Spleen (tissue), 13 donors: ENCODE data around the gene PSG11. TPM values are rescaled to one million over a fixed set of nuclear protein-coding genes. Genes with fewer than 3 reads are reported as not detected.
"Not testable (repeated sequence)": the region's sequence is repeated elsewhere in the genome, so short reads cannot be mapped to it uniquely, and the experiment has no call there.

Experiments
- DNase-seq: peaks from one replicate; pipeline ENCODE4 v3.0.0-alpha.2; 2020
- H3K27ac ChIP-seq, 8 donors: fragments of 200-600 bp; sonication (generic) in 7 of 8; 1 replicate in 4 of 8; 2 replicates in 4 of 8; pipeline versions ENCODE4 v1.5.0 to v1.8.0; 2016 to 2021; ENCODE audit warnings: inconsistent platforms in 4 of 8, mild to moderate bottlenecking in 4 of 8, moderate library complexity in 1 of 8
- H3K27me3 ChIP-seq, 7 donors: fragments of 200-600 bp; sonication (generic) in 6 of 7; replicated peaks in 1 of 7; 1 replicate in 4 of 7; 2 replicates in 3 of 7; pipeline versions ENCODE4 v1.5.0 to v1.8.0; 2016 to 2021; ENCODE audit warnings: inconsistent platforms in 3 of 7, mild to moderate bottlenecking in 1 of 7
- H3K36me3 ChIP-seq, 6 donors: fragments of 200-600 bp; sonication (generic) in 5 of 6; 1 replicate in 4 of 6; 2 replicates in 2 of 6; pipeline versions ENCODE4 v1.5.0 to v1.8.0; 2016 to 2021; ENCODE audit warnings: inconsistent platforms in 2 of 6
- H3K4me1 ChIP-seq, 6 donors: fragments of 200-600 bp; sonication (generic) in 5 of 6; 1 replicate in 3 of 6; 2 replicates in 3 of 6; pipeline versions ENCODE4 v1.5.0 to v1.8.0; 2016 to 2021; ENCODE audit warnings: inconsistent platforms in 3 of 6
- H3K4me3 ChIP-seq, 8 donors: fragments of 200-600 bp; sonication (generic) in 7 of 8; 1 replicate in 4 of 8; 2 replicates in 4 of 8; pipeline versions ENCODE4 v1.5.0 to v1.8.0; 2016 to 2021; ENCODE audit warnings: inconsistent platforms in 4 of 8, mild to moderate bottlenecking in 4 of 8, moderate library complexity in 2 of 8
- H3K9me3 ChIP-seq, 8 donors: fragments of 200-600 bp; sonication (generic) in 7 of 8; 1 replicate in 4 of 8; 2 replicates in 4 of 8; pipeline versions ENCODE4 v1.5.0 to v1.8.0; 2016 to 2021; ENCODE audit warnings: inconsistent platforms in 4 of 8
- WGBS, 5 donors: extraction: QIAGEN DNeasy Blood & Tissue Kit in 3 of 5; methylation state at CpG; one replicate each; pipeline versions ENCODE4 v1.1.5 to v1.1.7; 2013 to 2018; 5-methylcytosine and 5-hydroxymethylcytosine counted together
- intact Hi-C: fragments of 100-400 bp; cut with DNase I; formaldehyde crosslinking; loops from one replicate; pipeline ENCODE4 v1.15.0; 2023; ENCODE audit warnings: low total_unique reads
- long read RNA-seq, 2 donors: transcript quantifications; one replicate each; lab custom pipeline, GENCODE V29; 2026
- polyA plus RNA-seq, 3 donors: library from polyadenylated mRNA; stranded (reverse); fragments of 200-250 nt; gene quantifications; one replicate each; pipeline ENCODE4 v1.2.1, GENCODE V29; 2013
- total RNA-seq, 7 donors: library from RNA; depleted of rRNA in 3 of 7; stranded (reverse); fragments of >200 nt in 3 of 7; fragmentation: NEBNext Ultra II Directional in 4 of 7; extraction: Animal tissue kit (Norgen Biotek cat#: 25700) in 4 of 7; gene quantifications; one replicate each; pipeline versions ENCODE4 v1.1.0 to v1.2.1, GENCODE V29; 2016 to 2021
- donor health status: healthy with polysubstance abuse.
- donor health status: DM: no; HTN: no; CAD: no; lungs with moderate emphysema.
- donor health status: DM: no; HTN: no; CAD: no.
- donor health status: Bipolar disorder and iron deficiency.
- donor health status: healthy.
- donor health status: DM: no; HTN: no; CAD: no.
- donor health status: DM: yes; HTN: yes; CAD: no.

Gene PSG11
- not detected for total RNA-seq
- not detected for polyA plus RNA-seq
- long read RNA-seq, donor 1 = 0 reads
- long read RNA-seq, donor 2 = 0 reads

DNA sequence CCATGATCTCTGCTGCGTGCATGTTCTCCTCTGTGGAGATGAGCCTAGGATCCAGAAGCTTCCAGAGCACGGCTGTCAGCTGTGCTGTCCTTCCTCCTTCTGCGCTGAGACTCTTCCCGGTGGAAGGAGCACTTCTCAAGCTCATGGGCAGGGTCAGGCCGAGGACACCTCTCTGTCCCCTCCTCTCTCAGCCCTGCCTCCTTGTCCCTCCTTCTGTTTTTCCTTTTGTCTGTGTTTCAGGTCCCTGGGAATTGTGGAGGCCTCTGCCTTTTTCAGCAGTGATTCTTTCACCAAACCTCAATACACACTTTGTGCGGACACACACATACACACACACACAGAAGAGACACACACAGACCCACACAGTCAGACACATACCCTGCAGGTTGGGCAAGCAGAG lies at the start of gene PSG11:
Gene PSG11, minus strand, starts transcription at position 101 of the 400 bp plus-strand sequence. Its CDS starts 97 bp downstream, at position 4.
- H3K36me3 ChIP-seq, H3K9me3 ChIP-seq, H3K27ac ChIP-seq, H3K4me1 ChIP-seq, DNase-seq, intact Hi-C loops, H3K4me3 ChIP-seq: not testable (repeated sequence)
- WGBS, 5 donors = 65 to 79% (median 75%) methylated on average over 5 to 6 of the region's 6 CpGs
- H3K27me3 ChIP-seq = peaks cover 0 to 14% (median 0%) of the 10 kb centered on the region in 7 donors

DNA sequence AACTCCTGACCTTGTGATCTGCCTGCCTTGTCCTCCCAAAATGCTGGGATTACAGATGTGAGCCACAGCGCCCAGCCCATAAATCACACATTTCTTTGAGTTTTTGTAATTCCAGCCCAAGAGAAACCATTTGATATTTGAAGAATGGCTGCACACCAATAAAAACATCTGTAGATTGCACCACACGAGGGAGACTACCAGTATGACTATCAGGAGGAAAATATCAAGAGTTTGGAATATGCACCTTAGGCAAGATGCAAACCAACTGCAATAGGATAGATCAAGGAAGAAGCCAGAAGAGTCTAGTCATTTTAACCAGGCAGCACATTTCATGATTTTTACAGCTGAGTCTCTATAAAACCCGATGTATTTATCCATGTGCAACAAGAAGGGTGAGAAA lies 36.1 kb upstream of the PSG11 start:
- H3K4me3 ChIP-seq, H3K4me1 ChIP-seq, H3K27ac ChIP-seq, DNase-seq, intact Hi-C loops, H3K9me3 ChIP-seq, H3K36me3 ChIP-seq: not testable (repeated sequence)
- 67 to 80% (median 73%) methylated on average over 3 of the region's 3 CpGs for WGBS, 5 donors
- H3K27me3 ChIP-seq = peaks cover 0 to 11% (median 0%) of the 10 kb centered on the region in 7 donors

DNA sequence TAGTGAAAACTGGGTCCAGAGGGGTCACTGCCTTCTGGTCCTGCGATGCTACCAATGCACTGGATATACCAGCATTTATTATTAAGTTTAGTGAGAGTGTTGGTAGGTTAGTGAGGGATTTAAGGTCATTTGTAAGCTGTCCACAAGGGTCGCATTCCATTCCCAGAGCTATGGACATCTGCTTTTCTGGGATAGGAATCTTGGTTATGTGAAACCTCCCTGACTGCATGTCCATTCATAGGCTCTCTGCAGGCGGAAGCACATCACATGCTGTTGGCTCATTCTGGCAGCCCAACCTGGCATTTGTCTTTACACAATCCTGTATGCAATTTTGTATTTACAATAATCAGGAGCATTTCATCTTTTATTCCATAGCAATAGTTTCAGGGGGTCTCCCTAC lies 35.1 kb upstream of the PSG11 start:
- H3K9me3 ChIP-seq = peaks cover 0 to 21% (median 8%) of the 10 kb centered on the region in 8 donors
- H3K27me3 ChIP-seq, intact Hi-C loops, H3K4me1 ChIP-seq, H3K27ac ChIP-seq, H3K36me3 ChIP-seq, DNase-seq, H3K4me3 ChIP-seq: not testable (repeated sequence)
- WGBS, 5 donors = 56 to 84% (median 74%) methylated on average over 3 of the region's 3 CpGs

DNA sequence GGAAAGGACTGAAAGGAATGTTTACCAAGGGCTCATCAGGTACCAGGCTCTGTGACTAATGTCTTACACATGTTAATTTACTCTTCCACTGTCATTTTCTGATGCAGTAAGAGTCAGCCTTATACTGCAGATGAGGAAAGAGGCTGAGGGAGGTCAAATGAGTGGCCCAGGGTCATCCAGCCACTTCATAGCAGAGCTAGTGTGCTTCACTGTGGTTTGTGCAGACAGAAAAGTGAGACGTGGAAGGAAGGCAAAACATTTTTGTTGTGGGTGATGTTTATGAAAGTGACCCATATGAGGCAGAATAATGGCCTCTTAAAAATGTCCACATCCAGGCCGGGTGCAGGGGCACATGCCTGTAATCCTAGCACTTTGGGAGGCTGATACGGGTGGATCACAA lies 34.0 kb upstream of the PSG11 start:
- WGBS, 5 donors = 56 to 77% (median 62%) methylated on average over 3 of the region's 3 CpGs
- H3K36me3 ChIP-seq, H3K4me1 ChIP-seq, H3K4me3 ChIP-seq, H3K27me3 ChIP-seq, DNase-seq, H3K27ac ChIP-seq, intact Hi-C loops: not testable (repeated sequence)
- H3K9me3 ChIP-seq = peaks cover 0 to 32% (median 18%) of the 10 kb centered on the region in 8 donors

DNA sequence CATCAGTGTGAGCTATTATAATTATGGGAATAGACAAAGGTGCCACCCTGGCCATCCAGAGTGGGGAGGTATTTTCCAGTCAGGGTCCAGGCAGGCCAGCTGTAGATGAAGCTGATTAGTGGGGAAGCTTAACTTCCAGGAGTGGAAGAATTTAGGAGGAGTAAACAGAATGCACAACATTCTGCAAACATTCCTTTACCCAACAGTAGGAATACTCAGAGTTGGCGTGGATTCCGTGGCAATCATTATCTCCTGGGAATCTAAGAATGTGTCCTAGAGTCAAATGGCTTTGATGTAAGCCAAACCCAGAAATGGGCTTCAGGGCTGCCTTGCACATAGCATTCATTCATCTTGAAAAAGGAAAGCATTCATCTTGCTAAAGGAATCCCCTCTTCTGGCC lies 33.2 kb upstream of the PSG11 start:
- H3K4me1 ChIP-seq, H3K4me3 ChIP-seq, intact Hi-C loops, H3K36me3 ChIP-seq, DNase-seq, H3K27me3 ChIP-seq, H3K27ac ChIP-seq: not testable (repeated sequence)
- whole genome bisulfite sequencing, 5 donors = 77 to 95% (median 90%) methylated on average over 2 of the region's 2 CpGs
- H3K9me3 ChIP-seq = peaks cover 0 to 39% (median 23%) of the 10 kb centered on the region in 8 donors

DNA sequence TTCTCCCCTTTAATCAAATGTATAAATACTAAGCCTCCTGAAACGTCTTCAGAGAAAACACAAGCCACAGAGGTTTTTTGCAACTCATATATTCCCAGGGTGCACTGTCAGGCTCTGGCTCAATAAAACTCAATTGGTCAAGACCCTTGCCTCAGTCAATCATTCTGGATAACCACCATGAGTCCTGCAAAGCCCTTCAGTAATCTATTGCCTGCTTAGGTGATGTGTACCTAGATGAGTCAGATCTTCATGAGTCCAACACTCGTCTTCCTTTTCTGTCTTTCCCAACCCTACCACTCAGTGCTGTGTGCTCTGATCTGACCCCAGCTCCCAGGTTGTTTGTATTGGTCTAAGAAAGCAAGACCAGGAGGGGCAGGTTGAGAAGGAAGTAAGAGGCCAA lies 32.2 kb upstream of the PSG11 start:
- H3K4me1 ChIP-seq, H3K36me3 ChIP-seq, intact Hi-C loops, H3K4me3 ChIP-seq, H3K27me3 ChIP-seq, H3K27ac ChIP-seq, DNase-seq: not testable (repeated sequence)
- 46 to 59% (median 50%) methylated on average over 2 of the region's 2 CpGs for WGBS, 5 donors
- peaks cover 0 to 46% (median 24%) of the 10 kb centered on the region in 8 donors for H3K9me3 ChIP-seq

DNA sequence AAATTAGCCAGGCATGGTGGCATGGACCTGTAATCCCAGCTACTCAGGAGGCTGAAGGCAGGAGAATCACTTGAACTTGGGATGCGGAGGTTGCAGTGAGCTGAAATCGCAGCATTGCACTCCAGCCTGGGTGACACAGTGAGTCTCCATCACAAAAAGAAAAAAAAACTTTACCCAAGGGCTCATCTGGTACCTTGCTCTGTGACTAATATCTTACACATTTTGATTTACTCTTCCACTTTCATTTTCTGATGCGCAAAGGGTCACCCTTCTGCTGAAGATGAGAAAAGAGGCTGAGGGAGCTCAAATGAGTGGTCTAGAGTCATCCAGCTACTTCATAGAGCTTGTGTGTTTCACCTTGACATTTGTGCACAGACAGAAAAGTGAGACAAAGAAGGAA lies 21.7 kb upstream of the PSG11 start:
- intact Hi-C loops, H3K27me3 ChIP-seq, H3K4me1 ChIP-seq, H3K36me3 ChIP-seq, H3K4me3 ChIP-seq, DNase-seq, H3K27ac ChIP-seq: not testable (repeated sequence)
- peaks cover 0 to 13% (median 0%) of the 10 kb centered on the region in 8 donors for H3K9me3 ChIP-seq
- 70 to 93% (median 75%) methylated on average over 3 of the region's 3 CpGs for WGBS, 5 donors

DNA sequence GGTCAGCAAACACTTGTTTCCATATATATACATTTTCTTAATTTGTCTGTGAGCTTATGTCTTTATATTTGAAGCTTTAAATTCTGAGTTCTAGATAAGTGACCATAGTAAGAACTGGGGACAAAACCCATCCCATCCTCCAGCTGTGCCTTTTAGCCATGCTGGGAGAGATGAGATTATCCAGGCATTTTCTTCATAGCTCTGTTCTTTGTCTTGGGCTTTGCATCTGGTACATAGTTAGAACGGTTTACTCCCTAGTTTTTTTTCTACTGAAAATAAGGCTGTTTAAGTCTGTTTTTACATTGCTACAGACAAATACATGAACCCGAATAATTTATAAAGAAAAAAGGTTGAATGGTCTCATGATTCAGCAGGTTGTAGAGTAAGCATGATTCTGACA lies 20.3 kb upstream of the PSG11 start:
- 68 to 91% (median 76%) methylated on average over 2 of the region's 2 CpGs for WGBS, 5 donors

DNA sequence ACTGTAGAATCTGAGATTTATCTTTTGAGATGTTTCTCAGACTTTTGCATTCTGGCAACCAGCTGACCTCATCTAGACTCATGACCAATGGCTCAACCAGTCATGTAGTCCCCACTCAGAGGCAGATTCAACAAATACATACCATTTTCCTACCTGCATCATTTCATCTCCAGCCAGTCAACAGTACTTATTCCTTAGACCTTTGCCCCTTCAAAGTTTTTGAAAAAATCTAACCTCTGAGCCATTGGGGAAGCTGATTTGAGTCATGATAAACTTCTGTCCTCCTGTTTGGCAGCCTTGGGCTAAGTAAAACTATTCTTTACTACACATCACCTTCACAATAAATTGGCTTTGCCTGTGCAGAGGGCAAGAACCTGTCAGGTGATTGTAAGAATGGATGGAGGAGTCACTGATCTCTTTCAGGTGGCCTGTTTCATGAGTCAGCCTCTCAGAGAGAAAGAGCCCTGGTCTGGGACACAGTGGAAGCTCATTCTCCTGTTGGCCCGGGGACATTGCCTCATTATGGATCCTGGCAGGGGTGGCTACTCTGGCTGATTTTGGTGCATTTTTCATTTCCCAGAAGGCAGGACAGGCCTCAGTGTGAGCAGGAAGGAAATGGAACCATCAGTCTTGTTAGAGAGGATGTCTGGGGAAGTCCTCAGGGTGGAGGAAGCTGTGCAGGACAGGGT lies 17.4 kb upstream of the PSG11 start:
- WGBS, 5 donors = 72 to 100% (median 76%) methylated on average over 1 of the region's 1 CpG
- H3K4me3 ChIP-seq, intact Hi-C loops, H3K27ac ChIP-seq, DNase-seq, H3K9me3 ChIP-seq, H3K36me3 ChIP-seq, H3K4me1 ChIP-seq, H3K27me3 ChIP-seq: not testable (repeated sequence)

More for the DNA sequence above, 20.3 kb upstream of the PSG11 start:
- H3K27me3 ChIP-seq, H3K4me3 ChIP-seq, H3K4me1 ChIP-seq, H3K9me3 ChIP-seq, H3K36me3 ChIP-seq, intact Hi-C loops, H3K27ac ChIP-seq, DNase-seq: not testable (repeated sequence)

DNA sequence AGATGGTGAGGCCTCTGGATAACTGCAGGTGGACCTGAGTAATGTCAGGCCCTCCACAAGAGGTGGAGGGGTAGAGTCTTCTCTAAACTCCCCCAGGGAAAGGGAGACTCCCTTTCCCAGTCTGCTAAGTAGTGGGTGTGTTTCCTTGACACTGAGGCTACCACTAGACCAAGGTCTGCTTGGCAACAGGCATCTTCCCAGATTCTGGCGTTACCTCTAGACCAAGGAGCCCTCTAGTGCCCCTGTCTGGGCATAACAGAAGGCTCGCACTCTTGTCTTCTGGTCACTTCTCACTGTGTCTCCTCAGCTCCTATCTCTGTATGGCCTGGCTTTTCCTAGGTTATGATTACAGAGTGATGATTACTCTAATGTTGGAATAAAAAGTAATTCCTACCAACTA lies 5.4 kb upstream of the PSG11 start:
- H3K36me3 ChIP-seq, H3K9me3 ChIP-seq, H3K27ac ChIP-seq, DNase-seq, intact Hi-C loops, H3K4me3 ChIP-seq, H3K4me1 ChIP-seq: not testable (repeated sequence)
- peaks cover 0 to 18% (median 0%) of the 10 kb centered on the region in 7 donors for H3K27me3 ChIP-seq
- WGBS, 5 donors = 26 to 59% (median 39%) methylated on average over 2 of the region's 2 CpGs
